NCI-H1417 treated with DMSO at 0.1 percent for 48 hours (cell line): Measurements from ENCODE around the gene HOXB1.
"Not testable (repeated sequence)": the region's sequence is repeated elsewhere in the genome, so short reads cannot be mapped to it uniquely, and the experiment has no call there.

ENCODE experiments used
- DNase-seq: peaks from one replicate; lab custom pipeline; 2025; lab: John Stamatoyannopoulos, UW

HOXB1 gene

GRCh38 chr17:48519427-48519826, 11.4 kb downstream of the HOXB1 start:
- no peak for DNase-seq

- no peak for DNase-seq
Measured at GRCh38 chr17:48517478-48517877, 13.3 kb downstream of the HOXB1 start.

GRCh38 chr17:48515925-48516900, 14.6 kb downstream of the HOXB1 start:
- DNase-seq, result no peak

- no peak for DNase-seq
Measured at GRCh38 chr17:48514477-48514876, 16.3 kb downstream of the HOXB1 start.

GRCh38 chr17:48513666-48514455, 16.9 kb downstream of the HOXB1 start:
- no peak for DNase-seq

GRCh38 chr17:48513097-48513496, 17.7 kb downstream of the HOXB1 start:
- DNase-seq, result no peak

- DNase-seq, result no peak
Measured at GRCh38 chr17:48510761-48511604, 19.8 kb downstream of the HOXB1 start.

- no peak for DNase-seq
Measured at GRCh38 chr17:48510381-48510760, 20.4 kb downstream of the HOXB1 start.

- not testable (repeated sequence) for DNase-seq
Measured at GRCh38 chr17:48509708-48510107, 21.1 kb downstream of the HOXB1 start.

GRCh38 chr17:48506246-48506645, 24.6 kb downstream of the HOXB1 start:
- no peak for DNase-seq

- DNase-seq, result peak; percentile 63
Measured at GRCh38 chr17:48505788-48506187, 25.0 kb downstream of the HOXB1 start.

GRCh38 chr17:48504953-48505352, 25.9 kb downstream of the HOXB1 start:
- no peak for DNase-seq

- DNase-seq, result no peak
Measured at GRCh38 chr17:48503747-48504146, 27.1 kb downstream of the HOXB1 start.

- no peak for DNase-seq
Measured at GRCh38 chr17:48502901-48503300, 27.9 kb downstream of the HOXB1 start.

- DNase-seq, result no peak
Measured at GRCh38 chr17:48502312-48502711, 28.5 kb downstream of the HOXB1 start.

GRCh38 chr17:48500435-48501426, 30.1 kb downstream of the HOXB1 start:
- DNase-seq, result no peak

- DNase-seq, result no peak
Measured at GRCh38 chr17:48499735-48500434, 30.9 kb downstream of the HOXB1 start.

GRCh38 chr17:48499248-48499647, 31.6 kb downstream of the HOXB1 start:
- DNase-seq, result no peak

GRCh38 chr17:48498164-48498850, 32.5 kb downstream of the HOXB1 start:
- DNase-seq, result no peak

GRCh38 chr17:48497103-48497502, 33.7 kb downstream of the HOXB1 start:
- DNase-seq, result no peak
